CD8-positive, alpha-beta memory T cell (primary cell): ENCODE data around the gene ZNF586. TPM values are rescaled to one million over a fixed set of nuclear protein-coding genes. Genes with fewer than 3 reads are reported as not detected.
A peak's percentile ranks its signal among the peaks of the same experiment; 100 is the strongest.
"Not testable (repeated sequence)": the region's sequence is repeated elsewhere in the genome, so short reads cannot be mapped to it uniquely, and the experiment has no call there.

ENCODE experiments used
- CTCF ChIA-PET: fragments of 350-600 bp; sonication (Branson Sonifier 250); formaldehyde crosslinking; loops from one replicate; lab custom pipeline; 2021; ENCODE audit warnings: antibody characterized with exemption; lab: Charles Lee
- POLR2A ChIA-PET: fragments of 350-600 bp; sonication (Branson Sonifier 250); formaldehyde crosslinking; loops from one replicate; lab custom pipeline; 2021; ENCODE audit warnings: antibody characterized with exemption; lab: Charles Lee
- DNase-seq, 5 donors: peaks; one replicate each; pipeline versions ENCODE4 v3.0.0 to v3.0.0-alpha.2; 2020 to 2022; ENCODE audit warnings: mixed read lengths in 1 of 5
- H3K27ac ChIP-seq: one replicate; pipeline ENCODE4 v1.7.0; 2013; ENCODE audit warnings: low read depth, mild to moderate bottlenecking, low read length, moderate library complexity
- H3K27me3 ChIP-seq: 2 replicates; pipeline ENCODE4 v1.7.0; 2013; ENCODE audit warnings: low read length, mild to moderate bottlenecking; ENCODE audit not compliant: insufficient read depth, poor library complexity, severe bottlenecking
- H3K36me3 ChIP-seq: 2 replicates; pipeline ENCODE4 v1.7.0; 2013; ENCODE audit warnings: mild to moderate bottlenecking, low read length, moderate library complexity; ENCODE audit not compliant: insufficient read depth
- H3K4me1 ChIP-seq: 2 replicates; pipeline ENCODE4 v1.7.0; 2013; ENCODE audit warnings: mild to moderate bottlenecking, low read length, moderate library complexity; ENCODE audit not compliant: insufficient read depth
- H3K4me3 ChIP-seq: 2 replicates; pipeline ENCODE4 v1.7.0; 2013; ENCODE audit warnings: mild to moderate bottlenecking, low read length
- H3K9me3 ChIP-seq: 2 replicates; pipeline ENCODE4 v1.7.0; 2013; ENCODE audit warnings: mild to moderate bottlenecking, low read length
- H3K27ac Mint-ChIP-seq, 8 donors: one replicate each; pipeline ENCODE4 v1.8.0; 2020 to 2021; ENCODE audit warnings: mixed read lengths in 8 of 8, mild to moderate bottlenecking in 6 of 8, inconsistent platforms in 3 of 8, moderate library complexity in 3 of 8
- H3K27me3 Mint-ChIP-seq, 2 donors: one replicate each; pipeline ENCODE4 v1.8.0; 2020 to 2021; ENCODE audit warnings: mixed read lengths in 2 of 2, mild to moderate bottlenecking in 1 of 2, moderate library complexity in 1 of 2
- H3K36me3 Mint-ChIP-seq, 3 donors: one replicate each; pipeline ENCODE4 v1.8.0; 2020 to 2021; ENCODE audit warnings: mixed read lengths in 3 of 3, inconsistent platforms in 1 of 3, mild to moderate bottlenecking in 1 of 3
- H3K4me1 Mint-ChIP-seq, 3 donors: one replicate each; pipeline ENCODE4 v1.8.0; 2020 to 2021; ENCODE audit warnings: mixed read lengths in 3 of 3, inconsistent platforms in 1 of 3, mild to moderate bottlenecking in 1 of 3
- H3K4me3 Mint-ChIP-seq, 7 donors: one replicate each; pipeline ENCODE4 v1.8.0; 2020 to 2021; ENCODE audit warnings: mixed read lengths in 7 of 7, mild to moderate bottlenecking in 6 of 7, moderate library complexity in 4 of 7, inconsistent platforms in 2 of 7
- H3K9me3 Mint-ChIP-seq, 5 donors: one replicate each; pipeline ENCODE4 v1.8.0; 2020 to 2022; ENCODE audit warnings: mixed read lengths in 5 of 5, mild to moderate bottlenecking in 3 of 5, moderate library complexity in 2 of 5, inconsistent platforms in 1 of 5
- polyA plus RNA-seq: library from polyadenylated mRNA; unstranded; fragments of 300-500 nt; fragmentation: Illumina TruSeq; gene quantifications from one replicate; pipeline ENCODE4 v1.2.3, GENCODE V29; 2021
- total RNA-seq, 2 experiments: library from RNA; stranded (reverse); gene quantifications; one replicate each; pipeline ENCODE4 v1.2.3, GENCODE V29; 2021

Gene ZNF586
- total and polyA plus RNA-seq, 3 experiments from 2014 or later: 15.6 to 18.6 (median 17.1) TPM

DNA sequence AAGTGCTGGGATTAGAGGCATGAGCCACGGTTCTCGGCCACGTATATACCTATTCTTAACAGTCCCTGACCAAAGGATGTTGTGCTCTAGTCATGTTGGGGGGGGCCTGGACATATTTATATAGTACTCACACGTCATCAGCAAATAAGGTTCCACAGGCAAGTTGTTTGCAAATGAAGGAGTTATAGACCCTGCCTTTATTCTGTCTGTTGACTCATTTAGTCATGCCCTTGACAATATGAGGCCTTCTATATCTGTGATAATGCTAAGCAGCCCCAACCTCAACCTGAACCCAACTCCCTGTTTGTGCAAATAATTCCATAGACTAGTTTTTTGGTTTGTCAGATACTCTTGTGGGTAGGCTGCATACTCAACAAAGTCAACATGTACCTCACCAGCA lies 8.9 kb downstream of the ZNF586 start:
- H3K27me3 Mint-ChIP-seq: peaks cover 0 to 2% of the 10 kb centered on the region in 2 donors
- H3K4me3 Mint-ChIP-seq: no peak overlapping the region
- peaks cover 15 to 33% (median 16%) of the 10 kb centered on the region in 3 donors for H3K4me1 Mint-ChIP-seq
- H3K9me3 Mint-ChIP-seq: peaks cover 36 to 89% (median 81%) of the 10 kb centered on the region in 5 donors
- peaks cover 57 to 78% (median 78%) of the 10 kb centered on the region in 3 donors for H3K36me3 Mint-ChIP-seq
- H3K27ac ChIP-seq: no peak overlapping the region
- no peak overlapping the region for H3K27ac Mint-ChIP-seq
- DNase-seq: no peak
- POLR2A ChIA-PET: no interaction called here
- peaks cover 64% of the 10 kb centered on the region for H3K9me3 ChIP-seq
- peaks cover 58% of the 10 kb centered on the region for H3K36me3 ChIP-seq
- no peaks in the 10 kb centered on the region for H3K27me3 ChIP-seq
- H3K4me3 ChIP-seq: peak overlapping the region; percentile 3
- no peaks in the 10 kb centered on the region for H3K4me1 ChIP-seq
- CTCF ChIA-PET: no interaction called here

DNA sequence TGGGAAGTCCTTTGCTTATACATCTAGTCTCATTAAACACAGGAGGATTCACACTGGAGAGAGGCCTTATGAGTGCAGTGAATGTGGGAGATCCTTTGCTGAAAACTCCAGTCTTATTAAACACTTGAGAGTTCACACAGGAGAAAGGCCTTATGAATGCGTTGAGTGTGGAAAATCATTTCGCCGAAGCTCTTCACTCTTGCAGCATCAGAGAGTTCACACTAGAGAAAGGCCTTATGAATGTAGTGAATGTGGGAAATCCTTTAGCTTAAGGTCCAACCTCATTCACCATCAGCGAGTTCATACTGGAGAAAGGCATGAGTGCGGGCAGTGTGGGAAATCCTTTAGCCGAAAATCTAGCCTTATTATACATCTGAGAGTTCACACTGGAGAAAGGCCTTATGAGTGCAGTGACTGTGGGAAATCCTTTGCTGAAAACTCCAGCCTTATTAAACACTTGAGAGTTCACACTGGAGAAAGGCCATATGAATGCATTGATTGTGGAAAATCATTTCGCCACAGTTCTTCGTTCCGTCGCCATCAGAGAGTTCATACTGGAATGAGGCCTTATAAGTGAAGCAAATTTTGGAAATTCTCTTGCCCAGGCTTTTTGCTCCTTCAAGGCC lies 9.9 kb downstream of the ZNF586 start:
- Mint-ChIP-seq H3K4me3 (no peak overlapping the region), H3K4me1 (peaks cover 10 to 27% (median 11%) of the 10 kb centered on the region in 3 donors), H3K36me3 (peaks cover 53 to 75% (median 72%) of the 10 kb centered on the region in 3 donors), H3K9me3 (peaks cover 36 to 87% (median 77%) of the 10 kb centered on the region in 5 donors), H3K27ac (no peak overlapping the region), H3K27me3 (peaks cover 0 to 2% of the 10 kb centered on the region in 2 donors)
- POLR2A ChIA-PET: no interaction called here
- Histone ChIP-seq H3K4me1 (no peaks in the 10 kb centered on the region), H3K36me3 (peaks cover 58% of the 10 kb centered on the region), H3K27me3 (no peaks in the 10 kb centered on the region), H3K27ac (no peak overlapping the region), H3K4me3 (peak overlapping the region; percentile 3), H3K9me3 (peaks cover 67% of the 10 kb centered on the region)
- no peak for DNase-seq
- CTCF ChIA-PET: no interaction called here

DNA sequence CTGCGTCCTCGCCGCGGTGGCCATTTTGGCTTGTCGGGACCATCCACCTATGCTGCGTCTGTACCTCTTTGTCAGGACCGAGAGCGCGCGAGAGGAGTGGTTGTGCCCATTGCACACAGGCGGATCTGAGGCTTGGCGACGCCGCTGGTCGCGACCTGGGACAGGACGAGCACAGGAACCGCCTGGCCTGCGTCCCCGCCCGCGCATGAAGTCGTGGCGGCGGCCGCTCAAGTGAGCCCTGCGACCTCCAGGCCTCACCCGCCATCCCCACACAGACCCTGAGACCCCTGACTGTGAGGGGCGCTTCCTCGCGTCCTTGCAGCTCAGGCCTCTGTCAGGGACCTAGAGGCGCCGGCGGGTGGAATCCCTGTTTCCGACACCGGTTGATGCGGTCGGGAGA lies 16.8 kb downstream of the ZNF586 start:
- no peak overlapping the region for H3K4me3 Mint-ChIP-seq
- peaks cover 38% of the 10 kb centered on the region for H3K9me3 ChIP-seq
- H3K36me3 Mint-ChIP-seq: peaks cover 22 to 54% (median 53%) of the 10 kb centered on the region in 3 donors
- no peak for DNase-seq
- H3K27ac Mint-ChIP-seq: no peak overlapping the region
- POLR2A ChIA-PET: interaction anchor here (0.6 kb wide), 1 partner anchor 28 kb away, joined by 3 read pairs; no protein-coding TSS in a partner anchor
- H3K27ac ChIP-seq: no peak overlapping the region
- H3K27me3 ChIP-seq: no peaks in the 10 kb centered on the region
- H3K4me3 ChIP-seq: no peak overlapping the region
- peaks cover 0 to 79% (median 62%) of the 10 kb centered on the region in 5 donors for H3K9me3 Mint-ChIP-seq
- peaks cover 6% of the 10 kb centered on the region for H3K36me3 ChIP-seq
- no peaks in the 10 kb centered on the region for H3K27me3 Mint-ChIP-seq
- no peaks in the 10 kb centered on the region for H3K4me1 ChIP-seq
- H3K4me1 Mint-ChIP-seq: peaks cover 10 to 22% (median 10%) of the 10 kb centered on the region in 3 donors
- CTCF ChIA-PET: no interaction called here

GRCh38 chr19:57786906-57787305 lies 17.4 kb downstream of the ZNF586 start:
- peaks cover 22 to 54% (median 54%) of the 10 kb centered on the region in 3 donors for H3K36me3 Mint-ChIP-seq
- no peaks in the 10 kb centered on the region for H3K27me3 ChIP-seq
- H3K27me3 Mint-ChIP-seq: no peaks in the 10 kb centered on the region
- peaks cover 0 to 79% (median 61%) of the 10 kb centered on the region in 5 donors for H3K9me3 Mint-ChIP-seq
- H3K4me1 Mint-ChIP-seq: peaks cover 10 to 22% (median 10%) of the 10 kb centered on the region in 3 donors
- CTCF ChIA-PET: no interaction called here
- H3K9me3 ChIP-seq: peaks cover 35% of the 10 kb centered on the region
- no peaks in the 10 kb centered on the region for H3K4me1 ChIP-seq
- H3K36me3 ChIP-seq: peaks cover 6% of the 10 kb centered on the region
- no peak overlapping the region for H3K27ac Mint-ChIP-seq
- POLR2A ChIA-PET: no interaction called here
- no peak overlapping the region for H3K27ac ChIP-seq
- no peak for DNase-seq
- H3K4me3 Mint-ChIP-seq: peak overlapping the region in 1 of 7 donors; percentile 48
- no peak overlapping the region for H3K4me3 ChIP-seq

GRCh38 chr19:57788114-57788692 lies 18.7 kb downstream of the ZNF586 start:
- Histone ChIP-seq H3K27me3 (no peaks in the 10 kb centered on the region), H3K4me1 (no peaks in the 10 kb centered on the region), H3K27ac (no peak overlapping the region), H3K36me3 (peaks cover 11% of the 10 kb centered on the region), H3K4me3 (no peak overlapping the region), H3K9me3 (peaks cover 31% of the 10 kb centered on the region)
- no peaks in the 10 kb centered on the region for H3K27me3 Mint-ChIP-seq
- peak overlapping the region in 1 of 8 donors; percentile 64 for H3K27ac Mint-ChIP-seq
- ChIA-PET CTCF (no interaction called here), POLR2A (no interaction called here)
- no peak overlapping the region for H3K4me3 Mint-ChIP-seq
- no peak for DNase-seq
- peaks cover 0 to 77% (median 56%) of the 10 kb centered on the region in 5 donors for H3K9me3 Mint-ChIP-seq
- peaks cover 10 to 22% (median 10%) of the 10 kb centered on the region in 3 donors for H3K4me1 Mint-ChIP-seq
- H3K36me3 Mint-ChIP-seq: peaks cover 23 to 56% (median 55%) of the 10 kb centered on the region in 3 donors

DNA sequence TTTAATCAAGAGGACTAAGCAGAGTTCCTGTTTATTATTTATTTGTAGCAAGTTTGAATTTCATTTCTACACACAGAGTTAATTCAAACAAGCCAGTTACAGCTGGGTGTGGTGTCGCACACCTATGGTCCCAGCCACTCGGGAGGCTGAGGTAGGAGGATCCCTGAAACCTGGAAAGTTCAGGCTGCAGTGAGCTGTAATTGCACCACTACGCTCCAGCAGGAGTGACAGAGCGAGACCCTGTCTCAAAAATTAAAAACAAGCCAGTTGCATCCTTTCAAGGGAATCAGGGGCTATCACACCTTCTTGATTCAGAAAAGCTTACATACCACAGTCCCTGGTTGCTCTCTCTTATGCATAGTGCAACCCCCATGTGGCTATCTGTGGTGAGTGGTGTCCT lies 19.8 kb downstream of the ZNF586 start:
- H3K4me1 ChIP-seq: no peaks in the 10 kb centered on the region
- no peak overlapping the region for H3K27ac ChIP-seq
- POLR2A ChIA-PET: no interaction called here
- DNase-seq: no peak
- CTCF ChIA-PET: no interaction called here
- Mint-ChIP-seq H3K4me3 (no peak overlapping the region), H3K4me1 (peaks cover 10 to 22% (median 10%) of the 10 kb centered on the region in 3 donors), H3K27ac (no peak overlapping the region), H3K9me3 (peaks cover 0 to 79% (median 53%) of the 10 kb centered on the region in 5 donors), H3K27me3 (no peaks in the 10 kb centered on the region), H3K36me3 (peaks cover 28 to 62% (median 57%) of the 10 kb centered on the region in 3 donors)
- H3K4me3 ChIP-seq: no peak overlapping the region
- H3K36me3 ChIP-seq: peaks cover 11% of the 10 kb centered on the region
- H3K9me3 ChIP-seq: peaks cover 28% of the 10 kb centered on the region
- no peaks in the 10 kb centered on the region for H3K27me3 ChIP-seq

GRCh38 chr19:57796580-57796979 lies 27.1 kb downstream of the ZNF586 start:
- Mint-ChIP-seq H3K36me3 (peaks cover 16 to 49% (median 46%) of the 10 kb centered on the region in 3 donors), H3K9me3 (peaks cover 0 to 27% (median 1%) of the 10 kb centered on the region in 5 donors), H3K4me1 (peaks cover 4 to 13% (median 9%) of the 10 kb centered on the region in 3 donors)
- H3K27me3 Mint-ChIP-seq, H3K4me1 ChIP-seq, H3K27ac ChIP-seq, H3K27me3 ChIP-seq, H3K4me3 Mint-ChIP-seq, H3K27ac Mint-ChIP-seq, H3K9me3 ChIP-seq, H3K4me3 ChIP-seq, POLR2A ChIA-PET, CTCF ChIA-PET, DNase-seq: not testable (repeated sequence)
- H3K36me3 ChIP-seq: peaks cover 20% of the 10 kb centered on the region

DNA sequence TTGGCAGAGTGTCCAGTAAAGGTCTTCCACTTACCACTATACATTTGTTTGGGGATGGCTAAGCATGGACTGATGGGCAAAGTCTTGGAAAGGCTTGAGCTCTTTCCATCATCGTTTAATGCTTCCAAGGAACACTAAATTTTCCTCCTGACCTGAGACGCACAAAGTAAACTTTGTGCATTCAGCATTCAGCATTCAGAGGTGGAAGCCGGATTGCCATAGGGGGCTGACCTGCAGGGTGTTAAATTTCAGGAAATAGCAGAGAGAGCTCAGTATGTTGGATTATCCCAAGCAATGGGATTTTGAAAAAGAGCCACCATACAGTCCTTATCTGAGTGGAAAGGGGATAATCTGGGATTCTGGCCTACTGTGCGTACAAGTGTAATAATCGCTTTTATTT lies 31.2 kb downstream of the ZNF586 start:
- Mint-ChIP-seq H3K36me3 (peaks cover 7 to 40% (median 30%) of the 10 kb centered on the region in 3 donors), H3K27ac (no peak overlapping the region), H3K27me3 (no peaks in the 10 kb centered on the region), H3K4me3 (no peak overlapping the region), H3K4me1 (peaks cover 11 to 38% (median 28%) of the 10 kb centered on the region in 3 donors), H3K9me3 (peaks cover 0 to under 1% (median 0%) of the 10 kb centered on the region in 5 donors)
- Histone ChIP-seq H3K4me3 (no peak overlapping the region), H3K27ac (no peak overlapping the region), H3K4me1 (no peaks in the 10 kb centered on the region), H3K27me3 (no peaks in the 10 kb centered on the region), H3K36me3 (peaks cover 6% of the 10 kb centered on the region), H3K9me3 (no peaks in the 10 kb centered on the region)
- ChIA-PET POLR2A (no interaction called here), CTCF (no interaction called here)
- no peak for DNase-seq
